ENCODE data around the gene AKAP1.

AKAP1 gene

DNA sequence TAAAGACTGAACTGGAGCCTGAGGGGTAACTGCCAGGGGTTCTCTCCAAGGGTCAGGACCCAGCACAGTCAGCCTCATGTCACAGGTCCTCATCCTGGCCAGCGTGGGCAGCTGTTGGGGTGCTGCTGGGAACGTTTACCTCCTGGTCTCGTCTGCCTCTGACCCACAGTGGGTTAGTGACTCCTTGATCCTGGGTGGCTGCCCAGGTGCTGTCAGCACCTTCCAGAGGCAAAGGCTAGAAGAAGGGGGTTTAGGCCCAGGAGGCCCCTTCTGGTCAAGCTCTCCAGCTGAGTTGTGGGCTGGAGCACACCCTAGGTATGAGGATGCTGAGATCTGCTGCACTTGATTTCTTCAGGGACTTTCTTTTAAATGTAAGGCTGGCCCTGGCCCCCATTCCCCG is 30.3 kb downstream of the AKAP1 start:
- TF ChIP-seq CTCF (IDR thresholded peaks at IDR 0.05; ENCODE audit: low read depth, low read length) = no peak
- peaks cover 83% of the 10 kb centered on the region for H3K36me3 ChIP-seq
- DNase-seq = no peak
- no peaks in the 10 kb centered on the region for H3K27me3 ChIP-seq
- peaks cover 6% of the 10 kb centered on the region for H3K4me1 ChIP-seq
- no peaks in the 10 kb centered on the region for H3K9me3 ChIP-seq
- H3K4me3 ChIP-seq (ENCODE audit: low read depth, low read length) = no peak overlapping the region

DNA sequence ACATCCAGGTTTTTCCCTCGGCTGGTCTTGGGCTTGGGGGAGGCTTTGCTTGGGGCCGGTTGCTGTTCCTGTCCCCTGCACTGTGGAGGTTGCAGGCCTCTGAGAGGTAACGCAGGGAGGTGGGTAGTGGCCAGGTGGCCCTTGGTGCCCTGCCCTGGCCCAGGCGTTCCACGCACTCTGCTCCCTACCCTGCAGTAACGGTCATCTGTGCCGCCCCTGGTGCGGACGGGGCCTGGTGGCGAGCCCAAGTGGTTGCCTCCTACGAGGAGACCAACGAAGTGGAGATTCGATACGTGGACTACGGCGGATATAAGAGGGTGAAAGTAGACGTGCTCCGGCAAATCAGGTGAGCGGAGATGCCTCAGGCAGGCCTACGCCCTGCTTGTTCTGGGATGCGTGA is 30.9 kb downstream of the AKAP1 start:
- Histone ChIP-seq H3K4me3 (ENCODE audit: low read depth, low read length) (no peak overlapping the region), H3K36me3 (peaks cover 80% of the 10 kb centered on the region), H3K4me1 (peaks cover under 1% of the 10 kb centered on the region; the same call in 1 of the 2 replicates), H3K27me3 (no peaks in the 10 kb centered on the region), H3K9me3 (no peaks in the 10 kb centered on the region)
- DNase-seq = no peak
- no peak for TF ChIP-seq CTCF (IDR thresholded peaks at IDR 0.05; ENCODE audit: low read depth, low read length)

DNA sequence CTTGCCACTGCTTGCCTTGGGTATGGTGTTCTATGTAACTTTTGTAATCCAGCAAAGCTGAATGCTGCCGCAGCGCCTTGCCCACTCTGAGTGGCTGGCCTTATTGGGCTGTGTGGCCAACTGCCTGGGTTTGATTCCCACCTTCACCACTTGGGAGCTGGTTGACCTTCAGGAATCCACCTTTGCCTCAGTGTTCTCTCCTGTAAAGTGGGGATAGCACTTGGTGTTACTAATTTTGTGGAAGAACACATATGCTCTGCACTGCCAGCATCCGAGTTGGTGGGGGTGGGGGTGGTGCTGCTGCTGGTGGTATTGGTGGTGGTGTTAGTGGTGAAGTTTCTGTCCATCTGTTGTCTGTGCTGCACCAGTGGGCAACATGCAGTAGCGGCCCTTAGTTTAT is 32.8 kb downstream of the AKAP1 start:
- no peak for TF ChIP-seq CTCF (IDR thresholded peaks at IDR 0.05; ENCODE audit: low read depth, low read length)
- no peak for DNase-seq
- no peak overlapping the region for H3K4me3 ChIP-seq (ENCODE audit: low read depth, low read length)
- H3K36me3 ChIP-seq = peaks cover 71% of the 10 kb centered on the region
- H3K27me3 ChIP-seq = no peaks in the 10 kb centered on the region
- H3K9me3 ChIP-seq = no peaks in the 10 kb centered on the region
- peaks cover 16% of the 10 kb centered on the region for H3K4me1 ChIP-seq

DNA sequence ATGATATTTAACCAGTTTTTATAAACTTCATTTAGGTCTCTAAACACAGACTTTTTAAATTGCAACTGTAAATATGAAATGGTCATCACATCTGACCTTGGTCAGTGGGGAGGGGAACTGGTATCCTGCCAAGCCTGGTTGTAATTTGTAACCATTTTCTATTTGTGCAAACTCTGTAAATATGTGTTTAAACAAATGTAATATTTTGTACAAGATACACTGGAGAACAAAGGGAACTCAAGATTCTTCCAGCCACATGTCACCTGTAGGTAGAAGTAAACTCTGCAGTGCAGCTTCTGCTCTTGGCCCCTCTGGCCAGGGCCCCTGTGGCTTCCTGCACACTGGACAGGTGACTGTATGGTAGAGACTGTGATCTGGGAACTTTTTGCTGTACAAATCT is 35.8 kb downstream of the AKAP1 start:
- TF ChIP-seq CTCF (IDR thresholded peaks at IDR 0.05; ENCODE audit: low read depth, low read length) = no peak
- Histone ChIP-seq H3K4me3 (ENCODE audit: low read depth, low read length) (no peak overlapping the region), H3K36me3 (peaks cover 66% of the 10 kb centered on the region), H3K9me3 (no peaks in the 10 kb centered on the region), H3K4me1 (peaks cover 16% of the 10 kb centered on the region), H3K27me3 (no peaks in the 10 kb centered on the region)
- DNase-seq = no peak

- Histone ChIP-seq H3K4me3 (ENCODE audit: low read depth, low read length) (no peak overlapping the region), H3K36me3 (peaks cover 60% of the 10 kb centered on the region), H3K9me3 (no peaks in the 10 kb centered on the region), H3K4me1 (peaks cover 16% of the 10 kb centered on the region), H3K27me3 (no peaks in the 10 kb centered on the region)
- TF ChIP-seq CTCF (IDR thresholded peaks at IDR 0.05; ENCODE audit: low read depth, low read length) = peak; percentile 90
- DNase-seq = peak; percentile 81
Measured at GRCh38 chr17:57121308-57122042, 36.4 kb downstream of the AKAP1 start.

DNA sequence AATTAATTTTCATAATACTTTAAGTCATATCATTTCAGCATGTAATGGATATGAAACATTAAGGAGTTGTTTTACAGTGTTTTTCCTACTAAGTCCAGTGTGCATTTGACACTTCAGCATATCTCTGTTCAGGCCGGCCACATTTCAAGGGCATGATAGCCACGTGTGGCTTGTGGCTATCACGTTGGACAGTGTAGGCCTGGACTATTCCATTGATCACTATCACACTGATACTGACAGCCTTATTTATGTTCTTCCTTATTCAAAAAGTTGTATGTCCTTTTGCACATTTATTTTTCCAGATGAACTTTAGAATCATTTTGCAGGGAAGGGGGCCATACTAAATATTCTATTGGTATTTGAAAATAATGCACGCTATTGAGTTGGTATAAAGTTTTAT is 39.0 kb downstream of the AKAP1 start:
- Histone ChIP-seq H3K27me3 (no peaks in the 10 kb centered on the region), H3K4me1 (peaks cover 16% of the 10 kb centered on the region), H3K4me3 (ENCODE audit: low read depth, low read length) (no peak overlapping the region), H3K9me3 (no peaks in the 10 kb centered on the region), H3K36me3 (peaks cover 34% of the 10 kb centered on the region)
- no peak for TF ChIP-seq CTCF (IDR thresholded peaks at IDR 0.05; ENCODE audit: low read depth, low read length)
- no peak for DNase-seq

Measured in BE2C (cell line).